NT2/D1 (cell line): ENCODE data around the gene TNFRSF11A.

ENCODE experiments used
- SUZ12 ChIP-seq: IDR thresholded peaks from 2 replicates; pipeline ENCODE4 v1.6.1; 2011; ENCODE audit not compliant: insufficient read length, insufficient read depth; ENCODE audit errors: extremely low read depth
- YY1 ChIP-seq: IDR thresholded peaks from 2 replicates; pipeline ENCODE4 v1.6.1; 2011; ENCODE audit not compliant: insufficient read length, insufficient read depth
- ZNF274 ChIP-seq: IDR thresholded peaks from 2 replicates; pipeline ENCODE4 v1.6.1; 2011; ENCODE audit warnings: mild to moderate bottlenecking, low read depth, low read length

DNA sequence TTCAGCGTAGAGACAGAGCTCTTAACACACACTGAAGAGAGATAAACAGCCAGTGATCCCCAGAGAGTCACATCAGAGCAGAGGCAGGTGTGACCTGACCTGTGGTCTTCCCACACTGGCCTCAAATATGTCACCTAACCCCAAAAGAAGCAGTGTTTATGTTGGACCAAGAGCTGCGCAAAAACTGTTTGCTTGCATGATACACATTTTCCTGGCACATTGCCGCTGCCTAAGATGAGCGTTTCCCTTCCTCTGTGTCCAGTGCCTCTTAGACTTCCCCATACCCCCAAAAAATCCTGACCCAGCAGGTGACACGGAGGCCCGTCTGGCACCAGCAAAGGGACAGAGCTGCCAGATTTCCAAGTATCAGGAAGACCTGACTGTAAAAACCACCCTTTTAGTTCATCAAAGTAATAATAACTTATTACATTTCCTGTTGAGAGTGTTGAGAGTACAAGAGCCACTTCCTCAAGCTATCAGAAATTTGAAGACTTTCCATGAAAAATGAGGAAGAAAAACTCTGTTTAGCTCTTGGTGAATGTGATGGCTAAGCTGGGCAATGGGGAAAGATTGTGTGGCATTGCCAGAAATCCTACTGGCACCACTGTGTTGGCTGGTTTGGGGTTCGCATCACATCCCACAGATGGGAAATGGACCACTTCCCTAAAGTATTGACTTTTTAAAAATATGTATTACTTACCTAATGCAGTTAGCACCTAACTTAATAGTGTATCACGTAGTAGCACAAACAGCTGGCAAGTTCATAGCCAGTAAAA lies 6.7 kb downstream of the TNFRSF11A start:
- TF ChIP-seq ZNF274: no peak
- no peak for TF ChIP-seq SUZ12
- TF ChIP-seq YY1: no peak
